LNCaP clone FGC (cell line): Measurements from ENCODE around the gene SF3B2.

ENCODE experiments used
- DNase-seq: peaks from one replicate; pipeline ENCODE4 v3.0.0-alpha.2; 2011; ENCODE audit warnings: low read depth
- H3K4me3 ChIP-seq: 2 replicates; pipeline ENCODE4 v1.5.1; 2011; ENCODE audit warnings: mild to moderate bottlenecking, low read depth, low read length, control low read depth
- TF ChIP-seq, protein P1 (sequence below): IDR thresholded peaks from 2 replicates; pipeline ENCODE4 v1.5.1; 2012; ENCODE audit warnings: mild to moderate bottlenecking; ENCODE audit not compliant: control insufficient read depth, insufficient read depth; ENCODE audit errors: extremely low read depth

SF3B2 gene

DNA sequence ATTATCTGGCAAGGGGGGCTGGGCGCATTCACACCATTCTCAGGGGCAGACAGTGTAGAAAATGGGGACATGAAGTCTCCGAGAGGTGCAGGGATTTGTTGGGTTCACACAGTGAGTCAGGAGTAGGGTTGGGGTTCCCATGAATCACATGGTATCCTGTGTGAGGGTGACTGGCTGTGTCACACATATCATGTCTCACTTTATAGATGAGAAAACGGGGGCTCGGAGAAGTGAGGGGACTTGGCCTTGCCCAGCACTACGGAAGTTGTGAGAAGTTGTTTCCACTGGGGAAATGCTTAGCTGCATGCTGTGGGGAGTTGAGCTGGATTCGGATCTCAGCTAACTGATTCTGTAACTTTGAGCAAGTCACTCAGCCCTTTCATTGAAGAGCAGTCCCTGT is 7.4 kb upstream of the SF3B2 start:
- TF ChIP-seq, protein P1, sequence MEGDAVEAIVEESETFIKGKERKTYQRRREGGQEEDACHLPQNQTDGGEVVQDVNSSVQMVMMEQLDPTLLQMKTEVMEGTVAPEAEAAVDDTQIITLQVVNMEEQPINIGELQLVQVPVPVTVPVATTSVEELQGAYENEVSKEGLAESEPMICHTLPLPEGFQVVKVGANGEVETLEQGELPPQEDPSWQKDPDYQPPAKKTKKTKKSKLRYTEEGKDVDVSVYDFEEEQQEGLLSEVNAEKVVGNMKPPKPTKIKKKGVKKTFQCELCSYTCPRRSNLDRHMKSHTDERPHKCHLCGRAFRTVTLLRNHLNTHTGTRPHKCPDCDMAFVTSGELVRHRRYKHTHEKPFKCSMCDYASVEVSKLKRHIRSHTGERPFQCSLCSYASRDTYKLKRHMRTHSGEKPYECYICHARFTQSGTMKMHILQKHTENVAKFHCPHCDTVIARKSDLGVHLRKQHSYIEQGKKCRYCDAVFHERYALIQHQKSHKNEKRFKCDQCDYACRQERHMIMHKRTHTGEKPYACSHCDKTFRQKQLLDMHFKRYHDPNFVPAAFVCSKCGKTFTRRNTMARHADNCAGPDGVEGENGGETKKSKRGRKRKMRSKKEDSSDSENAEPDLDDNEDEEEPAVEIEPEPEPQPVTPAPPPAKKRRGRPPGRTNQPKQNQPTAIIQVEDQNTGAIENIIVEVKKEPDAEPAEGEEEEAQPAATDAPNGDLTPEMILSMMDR: no peak
- H3K4me3 ChIP-seq: no peak overlapping the region
- no peak for DNase-seq

DNA sequence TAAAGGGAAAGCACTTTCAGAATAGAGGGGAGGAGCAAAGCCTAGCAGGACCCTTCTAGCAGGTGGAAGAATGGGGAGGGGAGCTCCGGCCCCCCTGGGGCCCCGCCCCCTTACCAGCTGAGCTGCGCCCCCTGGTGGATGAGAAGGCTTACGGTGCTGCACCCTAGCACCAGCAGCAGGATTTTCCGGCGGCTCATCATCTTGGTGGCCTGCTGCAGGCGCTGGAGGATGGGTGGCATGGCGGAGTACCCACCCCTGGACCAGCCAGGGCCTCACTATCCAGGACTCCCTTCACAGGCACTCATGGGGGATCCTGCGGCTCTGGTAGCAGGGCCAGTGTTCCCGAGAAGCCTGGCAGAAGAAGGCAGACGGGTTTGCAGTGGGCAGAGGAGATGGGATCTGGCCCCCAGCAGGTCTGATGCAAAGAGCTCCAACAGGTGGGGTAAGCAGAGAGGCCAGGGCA is 7.0 kb upstream of the SF3B2 start:
- DNase-seq: no peak
- TF ChIP-seq, protein P1: peak; percentile 95
- no peak overlapping the region for H3K4me3 ChIP-seq

DNA sequence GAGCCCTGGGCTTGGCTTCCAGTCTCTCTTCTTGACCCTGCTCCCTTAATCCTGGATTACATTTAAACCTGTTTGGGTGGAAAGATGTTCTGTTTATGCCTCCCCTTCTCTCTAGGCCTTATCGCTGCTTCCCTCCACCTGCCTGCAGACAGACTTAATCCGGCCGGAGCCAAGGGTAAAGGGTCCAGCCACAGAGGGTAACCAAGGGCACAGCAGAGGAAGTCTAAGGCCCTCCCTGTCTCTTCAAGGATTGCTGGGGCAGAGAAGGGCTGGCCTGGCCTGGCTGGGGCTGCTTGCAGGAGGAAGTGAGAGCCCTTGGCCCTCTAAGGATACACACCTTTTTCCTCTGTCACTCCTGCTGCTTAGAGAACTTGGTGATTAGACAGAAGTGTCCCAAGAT is 5.3 kb upstream of the SF3B2 start:
- no peak for DNase-seq
- TF ChIP-seq, protein P1: no peak

DNA sequence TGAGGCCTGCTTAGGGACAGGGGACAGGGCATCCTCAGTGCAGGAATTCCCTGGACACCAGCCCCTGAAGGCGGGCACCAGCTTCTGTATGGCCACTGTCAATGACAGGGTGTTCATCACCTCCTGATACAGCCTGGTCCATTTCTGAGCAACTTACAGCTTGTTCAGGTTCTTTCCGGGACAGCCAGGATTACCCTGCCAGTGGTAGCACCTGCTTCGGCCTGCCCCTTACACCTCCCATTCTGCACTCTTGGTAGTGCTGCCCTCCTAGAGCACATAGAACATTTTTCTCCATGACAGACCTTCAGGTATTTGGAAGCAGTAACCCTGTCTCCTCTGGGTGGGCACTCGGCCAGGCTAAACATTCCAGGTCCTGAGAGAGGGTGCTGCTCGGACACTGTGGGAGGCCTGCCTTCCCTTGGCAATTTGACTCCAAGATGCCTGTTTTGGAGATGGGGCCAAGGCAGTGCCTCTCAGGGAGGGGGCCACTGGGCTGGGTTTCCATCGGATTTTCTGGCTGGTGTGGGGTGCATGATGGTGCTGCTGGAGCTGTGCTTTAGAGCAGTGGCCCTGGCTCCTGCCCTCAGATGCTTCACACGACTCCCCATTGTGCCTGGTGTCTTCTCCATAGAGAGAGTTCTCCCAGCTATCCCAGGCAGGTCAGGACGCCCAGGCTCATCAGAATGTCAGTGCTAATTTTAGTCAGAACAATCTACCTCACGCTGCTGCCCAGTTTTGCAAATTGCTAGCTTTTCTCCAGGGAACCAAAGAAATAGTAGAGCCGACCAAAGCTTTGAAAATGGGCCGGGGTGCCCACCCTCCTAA is 4.4 kb upstream of the SF3B2 start:
- TF ChIP-seq, protein P1: no peak
- DNase-seq: no peak
- H3K4me3 ChIP-seq: no peak overlapping the region

More for the DNA sequence above, 5.3 kb upstream of the SF3B2 start:
- H3K4me3 ChIP-seq: no peak overlapping the region

DNA sequence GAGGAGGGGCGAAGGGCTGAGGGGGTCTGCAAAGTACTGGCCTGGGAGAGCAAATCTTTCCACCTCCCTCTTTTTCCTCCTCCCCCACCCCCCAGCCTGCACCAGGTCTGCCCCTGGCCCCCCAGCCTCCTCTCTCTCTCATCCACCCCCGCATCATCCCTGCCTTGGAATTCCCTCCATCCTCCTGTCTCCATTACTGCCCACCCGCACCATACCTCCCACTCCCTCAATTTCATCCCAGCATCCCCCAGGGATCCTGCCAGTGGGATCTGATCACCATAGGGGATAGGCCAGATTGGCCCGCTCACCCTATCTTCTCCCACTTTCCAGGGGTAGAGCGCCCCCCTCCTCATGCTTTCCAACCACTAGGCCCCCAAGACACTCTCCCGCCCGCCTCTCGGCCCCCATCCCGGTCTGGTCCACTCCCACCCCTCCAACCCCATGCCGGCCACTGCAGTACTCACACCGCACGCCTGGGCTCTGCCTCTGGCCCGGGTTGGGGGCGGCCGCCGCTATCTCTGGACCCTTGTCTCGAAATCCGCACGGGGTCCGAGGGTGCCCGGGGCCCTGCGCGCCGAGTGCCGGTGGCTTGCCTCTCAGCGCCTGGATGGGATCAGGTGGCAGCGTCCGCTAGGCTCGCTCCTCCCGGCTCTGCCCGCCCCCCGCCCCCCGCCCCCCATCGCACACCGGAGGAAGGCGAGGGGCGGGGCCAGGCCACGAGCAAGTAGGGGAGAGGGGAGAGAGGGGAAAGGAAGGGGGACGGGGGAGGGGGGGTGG is 3.4 kb upstream of the SF3B2 start, which contains the start of gene GAL3ST3:
Gene GAL3ST3, minus strand, starts transcription at position 615 of the 777 bp plus-strand sequence. CDS start 3,746 bp downstream, outside the sequence.
- H3K4me3 ChIP-seq: no peak within 1 kb of the TSS
- DNase-seq: no peak
- TF ChIP-seq, protein P1: no peak

DNA sequence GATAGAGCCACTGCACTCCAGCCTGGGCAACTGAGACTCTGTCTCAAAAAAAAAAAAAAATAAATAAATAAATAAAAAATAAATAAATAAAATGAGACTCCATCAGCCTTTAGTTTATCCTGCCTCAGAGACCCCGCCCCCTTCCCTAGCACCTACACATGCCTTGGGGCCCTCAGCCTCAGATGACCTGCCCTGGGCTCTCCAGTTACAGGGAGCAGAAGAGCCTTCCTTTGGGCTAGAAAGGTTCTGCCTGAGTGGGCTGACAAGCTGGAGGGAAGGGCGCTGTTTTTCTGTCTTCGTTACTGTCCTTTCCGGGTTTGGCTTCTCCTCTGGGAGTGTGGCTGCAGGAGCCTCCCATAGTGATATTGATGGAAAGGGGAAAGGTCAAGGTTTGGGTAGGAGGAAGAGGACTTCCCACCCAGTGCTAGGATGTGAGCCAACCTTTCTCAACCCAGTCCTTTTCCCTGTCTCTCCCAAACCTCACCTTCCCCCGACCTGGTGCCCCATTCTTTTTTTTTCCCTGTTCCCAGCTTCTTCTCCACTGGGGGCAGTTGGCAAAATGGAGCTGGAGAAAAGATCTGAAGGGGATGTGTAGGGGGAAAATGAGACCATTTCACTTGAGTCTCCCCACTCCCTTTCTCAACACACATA is 1.5 kb upstream of the SF3B2 start:
- no peak for DNase-seq
- H3K4me3 ChIP-seq: no peak overlapping the region; the same call in 1 of the 2 replicates
- TF ChIP-seq, protein P1: no peak
